ENCODE results near the gene CDC34. TPM values are rescaled to one million over a fixed set of nuclear protein-coding genes. Genes with fewer than 3 reads are reported as not detected.
"Not testable (repeated sequence)": the region's sequence is repeated elsewhere in the genome, so short reads cannot be mapped to it uniquely, and the experiment has no call there.

The CDC34 gene
- total RNA-seq, 1 donor, result 49.3 TPM

DNA sequence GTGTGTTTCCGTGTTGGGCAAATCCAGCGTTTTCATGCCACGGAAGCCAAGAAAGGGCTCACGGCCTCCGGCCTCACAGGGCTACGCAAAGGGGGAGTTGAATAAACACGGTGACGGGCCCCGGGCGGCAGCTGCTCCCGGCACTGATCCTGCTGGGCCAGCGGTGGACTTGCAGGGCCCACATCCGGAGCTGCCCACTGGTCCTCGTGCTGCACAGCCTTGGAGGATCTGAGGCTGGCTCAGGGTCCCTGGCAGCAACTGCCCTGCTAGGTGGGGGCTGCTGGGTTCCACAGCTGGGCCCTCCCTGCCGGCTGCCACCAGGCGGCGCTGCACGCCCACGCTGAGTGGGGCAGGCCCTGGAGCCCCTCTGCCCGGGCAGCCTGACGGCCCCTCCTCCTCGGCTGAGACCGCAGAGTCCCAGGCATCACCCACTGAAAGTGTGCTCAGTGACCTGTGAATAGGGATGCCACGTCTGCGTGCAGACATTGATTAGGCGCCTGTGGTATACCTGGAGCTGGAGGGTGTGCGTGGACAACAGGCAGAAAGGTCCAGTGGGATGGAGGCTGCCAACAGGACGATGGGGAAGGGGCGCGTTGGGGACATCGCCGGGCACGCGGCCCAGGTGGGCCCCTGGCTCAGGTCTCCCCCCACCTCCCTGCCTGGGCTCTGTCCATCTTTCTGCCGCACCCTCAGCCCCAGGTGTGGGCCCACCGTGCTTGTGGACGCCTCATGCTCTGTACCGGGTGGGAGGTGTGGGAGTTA lies 52.9 kb downstream of the CDC34 start:
- peak in 2 of 3 donors; percentile 68 to 78 for DNase-seq (ENCODE audit: low read depth in 2 of 3, low spot score in 2 of 3)

DNA sequence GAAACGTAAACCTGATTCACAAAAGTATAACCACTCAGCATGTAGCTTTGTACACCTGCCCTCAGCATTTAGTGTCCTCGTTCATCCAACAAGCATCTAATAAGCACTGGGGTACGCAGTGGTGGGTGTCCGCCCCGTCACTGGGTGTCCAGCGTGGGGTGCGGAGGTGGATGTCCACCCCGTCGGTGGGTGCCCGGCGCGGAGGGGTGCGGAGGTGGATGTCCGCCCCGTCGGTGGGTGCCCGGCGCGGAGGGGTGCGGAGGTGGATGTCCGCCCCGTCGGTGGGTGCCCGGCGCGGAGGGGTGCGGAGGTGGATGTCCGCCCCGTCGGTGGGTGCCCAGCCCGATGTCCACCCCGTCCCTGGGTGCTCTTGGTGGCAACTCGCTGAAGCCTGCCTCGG lies 53.6 kb downstream of the CDC34 start:
- DNase-seq (ENCODE audit: low read depth in 2 of 3, low spot score in 2 of 3), result not testable (repeated sequence)

DNA sequence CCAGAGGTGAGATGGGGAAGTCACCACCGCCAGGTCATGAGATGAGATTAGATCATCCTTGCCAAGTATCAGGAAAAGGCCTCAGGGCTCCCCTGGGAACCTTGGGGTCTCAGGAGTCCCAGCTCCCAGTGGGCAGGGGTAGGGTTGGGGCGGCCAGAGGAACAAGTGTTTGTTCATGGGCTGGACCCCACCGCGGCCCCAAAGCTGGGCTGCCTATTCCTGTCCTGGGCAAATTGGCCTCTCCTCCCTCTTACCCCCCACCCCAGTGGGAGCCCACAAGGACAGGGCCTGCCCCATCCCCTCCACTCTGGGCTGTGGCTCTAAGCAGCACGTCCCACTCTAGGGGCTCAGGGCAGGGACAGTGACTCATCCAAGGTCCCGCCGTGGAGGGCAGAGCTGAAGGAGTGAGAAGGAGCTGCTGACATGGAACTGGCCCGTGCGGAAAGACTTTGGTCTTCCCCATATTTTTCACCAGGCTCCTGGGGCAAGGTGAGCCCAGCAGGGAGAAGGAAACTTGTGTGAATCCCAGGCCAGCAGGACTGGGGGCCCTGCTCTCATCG lies 54.1 kb downstream of the CDC34 start:
- no peak for DNase-seq (ENCODE audit: low read depth in 2 of 3, low spot score in 2 of 3)

DNA sequence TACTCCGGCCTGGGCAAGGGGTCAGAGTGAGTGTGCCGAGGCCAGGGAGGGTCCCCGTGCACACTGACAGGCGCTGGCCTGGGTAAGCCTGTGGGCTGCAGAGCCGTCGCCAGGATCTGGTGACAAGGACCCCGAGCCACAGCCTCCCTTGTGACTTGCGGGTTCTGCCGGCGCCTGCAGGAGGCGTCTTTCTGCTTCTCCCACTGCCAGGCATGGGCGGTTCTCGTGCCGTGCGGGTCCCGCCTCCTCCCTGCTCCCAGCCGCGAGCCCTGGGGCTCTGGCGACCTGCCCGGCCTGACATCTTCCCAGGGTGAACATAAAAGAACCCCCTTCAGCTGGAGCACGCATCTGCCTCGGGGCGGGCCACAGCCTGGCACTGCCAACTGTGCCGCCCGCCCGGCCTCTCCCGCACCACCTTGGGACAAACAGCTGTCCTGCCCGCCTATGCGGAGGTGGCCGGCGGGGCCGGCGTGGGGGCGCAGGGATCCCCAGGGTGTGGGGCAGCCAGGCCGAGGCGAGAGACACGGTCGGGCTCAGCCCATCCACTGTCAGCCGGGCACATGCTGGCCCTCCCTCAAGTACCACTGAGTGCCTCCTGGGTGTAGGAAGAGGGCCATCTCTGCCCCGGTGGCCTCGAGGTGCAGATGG lies 56.7 kb downstream of the CDC34 start:
- DNase-seq (ENCODE audit: low read depth in 2 of 3, low spot score in 2 of 3), result peak in 2 of 3 donors; percentile 87 to 89

DNA sequence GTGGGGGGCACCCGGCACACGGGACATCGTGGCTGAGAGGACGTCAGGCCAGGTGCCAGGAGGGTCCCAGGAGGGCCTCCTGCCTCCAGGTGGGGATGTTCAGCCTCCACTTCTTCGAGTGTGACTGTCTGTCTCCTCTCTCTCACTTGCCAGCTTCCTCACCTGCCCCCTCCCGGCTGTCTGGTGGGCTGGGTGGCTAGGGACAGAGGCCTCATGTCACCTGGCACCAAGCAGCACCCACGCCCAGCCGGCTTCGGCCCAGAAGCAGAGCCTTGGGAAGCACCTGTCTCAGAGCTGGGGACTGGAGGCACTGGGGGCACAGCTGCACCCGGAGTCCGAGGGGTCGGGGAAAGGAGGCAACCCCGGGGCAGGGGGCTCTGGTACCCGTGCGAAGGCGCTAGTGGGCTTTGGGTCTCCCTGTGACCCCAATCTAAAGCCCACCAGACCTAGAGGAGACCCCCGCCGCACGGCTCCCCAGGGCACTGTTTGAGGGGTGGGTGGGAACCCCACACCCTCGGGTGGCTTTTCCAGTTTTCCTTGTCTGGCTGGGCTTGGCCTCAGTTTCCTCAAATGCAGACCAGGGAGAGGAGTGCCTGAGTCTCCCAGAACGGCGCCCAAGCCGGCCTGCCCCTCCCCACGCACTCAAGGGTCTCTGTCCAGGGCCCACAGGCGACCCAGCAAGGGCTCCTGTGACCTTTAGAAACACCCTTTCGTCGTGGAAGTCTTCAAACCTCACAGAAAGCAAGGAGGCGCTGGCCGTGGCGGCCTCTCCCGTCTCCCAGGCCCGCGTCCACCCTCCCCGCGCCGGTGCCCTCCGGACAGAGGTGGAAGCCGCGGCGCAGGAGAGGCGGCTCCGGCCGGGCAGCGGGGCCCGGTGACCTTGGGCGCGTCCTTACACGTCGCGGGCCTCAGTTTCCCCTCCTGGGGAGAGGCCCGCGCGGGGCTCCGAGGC lies 57.5 kb downstream of the CDC34 start:
- no peak for DNase-seq (ENCODE audit: low read depth in 2 of 3, low spot score in 2 of 3)

DNA sequence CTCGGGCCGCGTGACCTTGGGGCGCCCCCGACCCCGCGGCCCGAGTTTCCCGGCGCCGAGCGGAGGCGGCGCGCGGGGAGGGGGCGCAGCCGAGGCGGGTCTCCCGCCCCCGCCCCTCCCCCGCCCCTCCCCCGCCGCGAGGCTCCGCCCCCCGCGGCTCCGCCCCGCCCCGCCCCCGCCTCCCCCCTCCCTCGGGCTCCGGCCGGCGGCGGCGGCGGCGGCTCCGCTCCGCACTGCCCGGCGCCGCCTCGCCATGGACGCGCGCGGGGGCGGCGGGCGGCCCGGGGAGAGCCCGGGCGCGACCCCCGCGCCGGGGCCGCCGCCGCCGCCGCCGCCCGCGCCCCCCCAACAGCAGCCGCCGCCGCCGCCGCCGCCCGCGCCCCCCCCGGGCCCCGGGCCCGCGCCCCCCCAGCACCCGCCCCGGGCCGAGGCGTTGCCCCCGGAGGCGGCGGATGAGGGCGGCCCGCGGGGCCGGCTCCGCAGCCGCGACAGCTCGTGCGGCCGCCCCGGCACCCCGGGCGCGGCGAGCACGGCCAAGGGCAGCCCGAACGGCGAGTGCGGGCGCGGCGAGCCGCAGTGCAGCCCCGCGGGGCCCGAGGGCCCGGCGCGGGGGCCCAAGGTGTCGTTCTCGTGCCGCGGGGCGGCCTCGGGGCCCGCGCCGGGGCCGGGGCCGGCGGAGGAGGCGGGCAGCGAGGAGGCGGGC lies 58.3 kb downstream of the CDC34 start, which contains the start of gene HCN2:
Gene HCN2, plus strand, starts transcription at position 189 of the 703 bp plus-strand sequence. Its CDS starts 65 bp downstream, at position 254.
- DNase-seq (ENCODE audit: low read depth in 2 of 3, low spot score in 2 of 3), result no peak

DNA sequence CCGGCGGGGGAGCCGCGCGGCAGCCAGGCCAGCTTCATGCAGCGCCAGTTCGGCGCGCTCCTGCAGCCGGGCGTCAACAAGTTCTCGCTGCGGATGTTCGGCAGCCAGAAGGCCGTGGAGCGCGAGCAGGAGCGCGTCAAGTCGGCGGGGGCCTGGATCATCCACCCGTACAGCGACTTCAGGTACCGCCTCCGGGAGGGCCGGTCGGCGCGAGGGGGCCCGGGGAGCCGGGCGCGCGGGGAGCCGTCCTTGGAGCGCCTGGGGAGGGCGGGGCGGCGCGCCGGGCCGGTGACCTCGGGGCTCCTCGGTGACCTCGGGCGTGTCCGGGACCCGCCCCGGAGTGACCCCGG lies 58.8 kb downstream of the CDC34 start:
- peak in 1 of 3 donors; percentile 16 for DNase-seq (ENCODE audit: low read depth in 2 of 3, low spot score in 2 of 3)

DNA sequence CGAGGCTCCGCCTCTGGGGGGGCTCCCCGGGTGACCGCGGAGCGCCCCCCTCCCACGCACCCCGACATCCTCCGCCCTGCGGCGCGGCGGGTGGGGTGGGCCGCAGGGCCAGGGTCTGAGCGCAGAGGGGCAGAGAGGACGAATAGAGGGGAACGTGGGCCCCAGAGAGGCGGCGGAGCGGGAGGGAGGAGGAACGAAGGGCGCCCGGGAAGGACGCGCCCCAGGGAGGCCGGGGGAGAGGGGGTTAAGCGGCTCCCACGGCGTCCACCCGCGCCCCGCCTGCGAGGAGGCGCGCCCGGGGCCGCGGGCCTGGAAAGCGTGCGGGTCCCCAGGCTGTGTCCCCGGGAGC lies 59.2 kb downstream of the CDC34 start:
- DNase-seq (ENCODE audit: low read depth in 2 of 3, low spot score in 2 of 3), result no peak

DNA sequence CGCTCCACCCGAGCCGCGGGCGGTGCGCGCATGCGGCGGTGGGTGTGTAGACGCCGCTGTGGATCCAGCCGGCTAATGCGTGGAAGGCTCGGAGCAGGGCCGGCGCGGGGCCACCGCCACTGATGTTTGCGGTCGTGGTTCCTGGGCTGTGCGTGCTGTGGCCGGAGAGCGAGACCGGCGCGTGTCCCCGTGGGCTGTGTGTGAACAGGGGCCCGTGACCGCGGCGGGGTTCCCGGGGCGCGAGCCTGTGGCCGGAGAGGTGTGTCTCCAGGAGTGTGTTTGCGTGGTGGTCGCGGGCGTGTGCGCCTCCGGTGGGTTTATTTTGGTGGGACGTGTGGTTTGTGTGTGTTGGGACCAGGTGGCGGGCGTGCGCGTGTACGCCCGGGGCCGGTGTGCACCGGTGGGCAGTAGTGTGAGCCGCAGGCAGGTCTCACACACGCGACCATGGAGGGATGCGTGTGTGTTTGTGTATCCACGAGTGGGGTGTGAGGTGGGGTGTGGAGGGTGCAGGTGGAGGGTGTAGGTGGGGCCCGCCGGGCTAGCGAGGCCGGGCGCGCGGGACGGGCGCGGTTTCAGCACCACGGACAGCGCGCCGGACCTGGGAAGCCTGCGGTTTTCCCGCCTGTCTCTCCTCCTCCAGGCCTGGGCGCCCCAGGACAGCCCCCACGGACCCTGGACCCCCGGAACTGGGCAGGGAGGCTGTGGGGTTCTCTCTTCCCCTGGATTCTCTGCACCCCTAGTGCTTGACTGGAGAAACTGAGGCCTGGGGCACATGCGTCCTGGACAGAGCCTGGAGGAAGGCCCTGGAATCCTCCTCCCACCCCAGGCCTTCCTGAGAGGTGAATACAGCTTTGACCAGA lies 59.8 kb downstream of the CDC34 start:
- no peak for DNase-seq (ENCODE audit: low read depth in 2 of 3, low spot score in 2 of 3)

Other genes starting within 250 kb of the CDC34 start
- 1.1 TPM for gene PLPP2, start 240.4 kb upstream of the CDC34 start, total RNA-seq
- gene MIER2, start 187.0 kb upstream of the CDC34 start, total RNA-seq, result 10.5 TPM
- not detected for gene C2CD4C, start 122.6 kb upstream of the CDC34 start, total RNA-seq
- under 0.01 TPM for gene SHC2, start 70.7 kb upstream of the CDC34 start, total RNA-seq
- 0.27 TPM for gene MADCAM1, start 35.3 kb upstream of the CDC34 start, total RNA-seq
- gene TPGS1, start 24.3 kb upstream of the CDC34 start, total RNA-seq, result 59.0 TPM
- gene GZMM, start 12.3 kb downstream of the CDC34 start, total RNA-seq, result 0.27 TPM
- gene BSG, start 40.8 kb downstream of the CDC34 start, total RNA-seq, result 254 TPM
- gene HCN2, start 58.1 kb downstream of the CDC34 start, total RNA-seq, result under 0.01 TPM
- 50.9 TPM for gene POLRMT, start 101.8 kb downstream of the CDC34 start, total RNA-seq
- under 0.01 TPM for gene FGF22, start 108.1 kb downstream of the CDC34 start, total RNA-seq
- gene RNF126, start 131.5 kb downstream of the CDC34 start, total RNA-seq, result 50.1 TPM
- gene FSTL3, start 144.6 kb downstream of the CDC34 start, total RNA-seq, result 7.5 TPM
- gene PRSS57, start 163.7 kb downstream of the CDC34 start, total RNA-seq, result 829 TPM
- 15.6 TPM for gene PALM, start 177.2 kb downstream of the CDC34 start, total RNA-seq
- gene MISP, start 219.4 kb downstream of the CDC34 start, total RNA-seq, result 0.27 TPM

Measured in hematopoietic multipotent progenitor cell (in vitro differentiated cells).